Mesodermal cell (in vitro differentiated cells): ENCODE results near the gene KCNJ11.

Experiments
- H3K27ac ChIP-seq: 2 replicates; pipeline ENCODE4 v1.7.0; 2013; ENCODE audit warnings: mild to moderate bottlenecking, low read depth, low read length, moderate library complexity; ENCODE audit not compliant: severe bottlenecking
- H3K36me3 ChIP-seq: 2 replicates; pipeline ENCODE4 v1.7.1; 2013; ENCODE audit warnings: mild to moderate bottlenecking, low read length, moderate library complexity; ENCODE audit not compliant: control insufficient read depth, insufficient read depth
- H3K4me1 ChIP-seq: one replicate; pipeline ENCODE4 v1.7.1; 2013; ENCODE audit warnings: mild to moderate bottlenecking, low read length; ENCODE audit not compliant: insufficient read depth, control insufficient read depth, poor library complexity, severe bottlenecking
- H3K4me3 ChIP-seq: 2 replicates; pipeline ENCODE4 v1.7.0; 2013; ENCODE audit warnings: low read length, control low read depth, mild to moderate bottlenecking; ENCODE audit not compliant: insufficient read depth, poor library complexity, severe bottlenecking; ENCODE audit errors: extremely low read depth
- H3K9me3 ChIP-seq: 2 replicates; pipeline ENCODE4 v1.7.1; 2013; ENCODE audit warnings: mild to moderate bottlenecking, low read length, moderate library complexity; ENCODE audit not compliant: control insufficient read depth
- WGBS, 2 experiments: methylation state at CpG; one replicate each; pipeline ENCODE4 v1.1.5; 2013; ENCODE audit warnings: missing lambda C conversion rate in 2 of 2; ENCODE audit not compliant: insufficient coverage in 2 of 2; 5-methylcytosine and 5-hydroxymethylcytosine counted together

The KCNJ11 gene

GRCh38 chr11:17418444-17419081 lies 30.1 kb upstream of the KCNJ11 start:
- H3K36me3 ChIP-seq, result no peaks in the 10 kb centered on the region
- WGBS, 2 experiments, result no CpG with 5 or more reads among the region's 2 CpGs
- no peak overlapping the region for H3K4me3 ChIP-seq
- H3K9me3 ChIP-seq, result no peaks in the 10 kb centered on the region
- H3K27ac ChIP-seq, result no peak overlapping the region
- H3K4me1 ChIP-seq, result peaks cover 11% of the 10 kb centered on the region

- Histone ChIP-seq H3K4me3 (no peak overlapping the region), H3K27ac (no peak overlapping the region), H3K4me1 (peaks cover 11% of the 10 kb centered on the region), H3K9me3 (no peaks in the 10 kb centered on the region), H3K36me3 (no peaks in the 10 kb centered on the region)
- WGBS, 2 experiments, result 79 to 94% methylated on average over 2 of the region's 2 CpGs
Observed at GRCh38 chr11:17416492-17416891, 28.0 kb upstream of the KCNJ11 start.

- Histone ChIP-seq H3K9me3 (no peaks in the 10 kb centered on the region), H3K4me1 (peaks cover 11% of the 10 kb centered on the region), H3K4me3 (no peak overlapping the region), H3K27ac (no peak overlapping the region), H3K36me3 (no peaks in the 10 kb centered on the region)
- 86 to 88% methylated on average over 4 to 5 of the region's 6 CpGs for WGBS, 2 experiments
Observed at GRCh38 chr11:17415523-17416104, 27.2 kb upstream of the KCNJ11 start.

- no peaks in the 10 kb centered on the region for H3K9me3 ChIP-seq
- 85 to 93% methylated on average over 2 to 4 of the region's 5 CpGs for WGBS, 2 experiments
- no peak overlapping the region for H3K4me3 ChIP-seq
Observed at GRCh38 chr11:17414992-17415391, 26.5 kb upstream of the KCNJ11 start.

GRCh38 chr11:17414317-17414737 lies 25.9 kb upstream of the KCNJ11 start:
- Histone ChIP-seq H3K36me3 (no peaks in the 10 kb centered on the region), H3K9me3 (no peaks in the 10 kb centered on the region), H3K27ac (no peak overlapping the region), H3K4me3 (no peak overlapping the region), H3K4me1 (peaks cover 11% of the 10 kb centered on the region)
- WGBS, 2 experiments, result 92 to 97% methylated on average over 5 to 7 of the region's 8 CpGs

More at GRCh38 chr11:17414992-17415391, 26.5 kb upstream of the KCNJ11 start:
- Histone ChIP-seq H3K27ac (no peak overlapping the region), H3K36me3 (no peaks in the 10 kb centered on the region), H3K4me1 (peaks cover 11% of the 10 kb centered on the region)

- H3K4me1 ChIP-seq, result peaks cover 5% of the 10 kb centered on the region
- no peaks in the 10 kb centered on the region for H3K36me3 ChIP-seq
- no peaks in the 10 kb centered on the region for H3K9me3 ChIP-seq
- 86 to 90% methylated on average over 12 to 14 of the region's 15 CpGs for WGBS, 2 experiments
- H3K27ac ChIP-seq, result no peak overlapping the region
- no peak overlapping the region for H3K4me3 ChIP-seq
Observed at GRCh38 chr11:17413414-17414316, 25.2 kb upstream of the KCNJ11 start.

GRCh38 chr11:17412488-17413180 lies 24.2 kb upstream of the KCNJ11 start:
- Histone ChIP-seq H3K4me3 (no peak overlapping the region), H3K9me3 (no peaks in the 10 kb centered on the region), H3K4me1 (no peaks in the 10 kb centered on the region), H3K36me3 (no peaks in the 10 kb centered on the region), H3K27ac (no peak overlapping the region)
- WGBS, 2 experiments, result 71 to 72% methylated on average over 9 of the region's 9 CpGs

- Histone ChIP-seq H3K27ac (no peak overlapping the region), H3K4me3 (no peak overlapping the region), H3K36me3 (no peaks in the 10 kb centered on the region), H3K4me1 (no peaks in the 10 kb centered on the region), H3K9me3 (no peaks in the 10 kb centered on the region)
- 92 to 100% methylated on average over 5 to 6 of the region's 6 CpGs for WGBS, 2 experiments
Observed at GRCh38 chr11:17411418-17411817, 23.0 kb upstream of the KCNJ11 start.

- no peaks in the 10 kb centered on the region for H3K9me3 ChIP-seq
- peaks cover under 1% of the 10 kb centered on the region for H3K4me1 ChIP-seq
- 88% methylated on average over 11 of the region's 11 CpGs for WGBS, 2 experiments
- H3K4me3 ChIP-seq, result no peak overlapping the region
- no peaks in the 10 kb centered on the region for H3K36me3 ChIP-seq
- no peak overlapping the region for H3K27ac ChIP-seq
Observed at GRCh38 chr11:17410606-17411379, 22.3 kb upstream of the KCNJ11 start.

GRCh38 chr11:17408641-17409040 lies 20.2 kb upstream of the KCNJ11 start:
- 92 to 97% methylated on average over 5 to 7 of the region's 7 CpGs for WGBS, 2 experiments
- H3K27ac ChIP-seq, result no peak overlapping the region
- peaks cover 3% of the 10 kb centered on the region for H3K4me1 ChIP-seq
- H3K9me3 ChIP-seq, result no peaks in the 10 kb centered on the region
- H3K4me3 ChIP-seq, result no peak overlapping the region
- H3K36me3 ChIP-seq, result no peaks in the 10 kb centered on the region
